AG09309 (cell line): ENCODE measurements around the gene SSBP4.
A peak's percentile ranks its signal among the peaks of the same experiment; 100 is the strongest.

ENCODE experiments used
- DNase-seq: peaks from one replicate; pipeline ENCODE4 v3.0.0-alpha.2; 2010; ENCODE audit warnings: low read depth
- H3K4me3 ChIP-seq: 2 replicates; pipeline ENCODE4 v1.5.1; 2011; ENCODE audit warnings: mild to moderate bottlenecking, low read depth, low read length, moderate library complexity; ENCODE audit not compliant: control insufficient read depth
- TF ChIP-seq, protein P1 (sequence below): IDR thresholded peaks from 2 replicates; pipeline ENCODE4 v1.5.1; 2011; ENCODE audit warnings: mild to moderate bottlenecking, low read depth, low read length, inconsistent platforms; ENCODE audit not compliant: insufficient read depth, control insufficient read depth; ENCODE audit errors: missing control alignments

The SSBP4 gene

DNA sequence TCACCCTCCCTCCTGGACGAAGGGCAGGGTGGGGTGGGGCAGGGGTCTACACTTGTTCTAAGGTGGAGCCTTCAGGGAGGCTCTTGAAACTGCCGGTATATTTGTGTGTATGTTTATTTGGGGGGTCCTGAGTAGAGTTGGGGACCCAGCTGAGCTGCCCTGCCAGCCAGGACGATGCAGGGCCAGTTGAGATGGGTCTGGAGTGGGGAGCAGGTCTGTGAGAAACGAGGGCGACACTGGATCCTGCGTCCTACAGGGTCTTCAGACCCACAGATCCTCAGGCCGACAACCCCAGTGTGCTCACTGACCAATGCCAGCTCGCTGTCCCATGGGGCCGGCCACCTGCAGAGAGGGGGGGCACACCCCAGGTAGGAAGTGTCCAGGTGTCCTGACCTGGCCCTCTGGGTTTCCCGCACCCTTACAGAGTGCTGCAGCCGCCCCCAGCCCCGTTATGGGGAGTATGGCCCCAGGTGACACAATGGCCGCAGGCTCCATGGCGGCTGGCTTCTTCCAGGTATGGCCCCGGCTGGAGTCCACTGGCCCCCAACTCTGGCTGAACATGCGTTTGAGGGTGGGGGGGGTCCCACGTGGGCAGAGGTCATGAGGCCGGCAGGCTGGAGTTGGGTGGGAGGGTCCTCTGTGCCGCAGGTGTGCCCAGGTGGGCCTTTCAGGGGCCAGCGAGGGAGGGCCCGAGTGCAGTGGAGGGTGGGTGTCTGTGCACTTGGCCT lies 11.4 kb downstream of the SSBP4 start:
- DNase-seq, result no peak
- TF ChIP-seq, protein P1, sequence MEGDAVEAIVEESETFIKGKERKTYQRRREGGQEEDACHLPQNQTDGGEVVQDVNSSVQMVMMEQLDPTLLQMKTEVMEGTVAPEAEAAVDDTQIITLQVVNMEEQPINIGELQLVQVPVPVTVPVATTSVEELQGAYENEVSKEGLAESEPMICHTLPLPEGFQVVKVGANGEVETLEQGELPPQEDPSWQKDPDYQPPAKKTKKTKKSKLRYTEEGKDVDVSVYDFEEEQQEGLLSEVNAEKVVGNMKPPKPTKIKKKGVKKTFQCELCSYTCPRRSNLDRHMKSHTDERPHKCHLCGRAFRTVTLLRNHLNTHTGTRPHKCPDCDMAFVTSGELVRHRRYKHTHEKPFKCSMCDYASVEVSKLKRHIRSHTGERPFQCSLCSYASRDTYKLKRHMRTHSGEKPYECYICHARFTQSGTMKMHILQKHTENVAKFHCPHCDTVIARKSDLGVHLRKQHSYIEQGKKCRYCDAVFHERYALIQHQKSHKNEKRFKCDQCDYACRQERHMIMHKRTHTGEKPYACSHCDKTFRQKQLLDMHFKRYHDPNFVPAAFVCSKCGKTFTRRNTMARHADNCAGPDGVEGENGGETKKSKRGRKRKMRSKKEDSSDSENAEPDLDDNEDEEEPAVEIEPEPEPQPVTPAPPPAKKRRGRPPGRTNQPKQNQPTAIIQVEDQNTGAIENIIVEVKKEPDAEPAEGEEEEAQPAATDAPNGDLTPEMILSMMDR, result no peak
- no peak overlapping the region for H3K4me3 ChIP-seq

DNA sequence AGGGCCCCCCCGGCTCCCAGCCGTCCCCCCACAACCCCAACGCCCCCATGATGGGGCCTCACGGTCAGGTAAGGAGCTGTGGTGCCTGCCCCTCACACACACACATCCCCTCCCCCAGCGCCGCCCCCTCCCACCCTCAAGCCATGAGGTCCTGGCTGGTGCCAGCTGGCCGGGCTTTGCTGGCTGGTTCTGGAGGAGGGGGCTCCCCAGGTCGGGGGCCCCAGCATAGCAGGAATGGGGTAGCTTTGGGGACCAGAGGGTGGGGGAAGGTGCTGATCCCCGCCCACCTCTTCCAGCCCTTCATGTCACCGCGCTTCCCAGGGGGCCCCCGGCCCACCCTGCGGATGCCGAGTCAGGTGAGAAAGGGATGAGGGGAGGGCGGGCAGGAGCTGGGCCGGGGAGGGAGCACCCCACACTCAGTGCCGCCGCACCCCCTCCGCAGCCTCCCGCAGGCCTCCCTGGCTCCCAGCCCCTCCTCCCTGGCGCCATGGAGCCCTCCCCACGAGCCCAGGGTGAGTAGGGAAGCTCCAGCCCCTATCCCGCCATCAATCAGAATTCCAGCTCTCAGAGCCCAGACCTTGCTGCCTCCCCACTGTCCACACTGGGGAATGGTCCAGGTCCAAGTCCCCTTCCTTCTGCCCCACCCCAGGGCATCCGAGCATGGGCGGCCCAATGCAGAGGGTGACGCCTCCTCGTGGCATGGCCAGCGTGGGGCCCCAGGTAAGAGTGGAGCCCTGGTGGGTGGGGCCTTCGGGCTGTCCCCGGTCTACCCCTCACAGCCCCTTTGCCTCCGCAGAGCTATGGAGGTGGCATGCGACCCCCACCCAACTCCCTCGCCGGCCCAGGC lies 12.4 kb downstream of the SSBP4 start:
- TF ChIP-seq, protein P1, result no peak
- H3K4me3 ChIP-seq, result no peak overlapping the region

DNA sequence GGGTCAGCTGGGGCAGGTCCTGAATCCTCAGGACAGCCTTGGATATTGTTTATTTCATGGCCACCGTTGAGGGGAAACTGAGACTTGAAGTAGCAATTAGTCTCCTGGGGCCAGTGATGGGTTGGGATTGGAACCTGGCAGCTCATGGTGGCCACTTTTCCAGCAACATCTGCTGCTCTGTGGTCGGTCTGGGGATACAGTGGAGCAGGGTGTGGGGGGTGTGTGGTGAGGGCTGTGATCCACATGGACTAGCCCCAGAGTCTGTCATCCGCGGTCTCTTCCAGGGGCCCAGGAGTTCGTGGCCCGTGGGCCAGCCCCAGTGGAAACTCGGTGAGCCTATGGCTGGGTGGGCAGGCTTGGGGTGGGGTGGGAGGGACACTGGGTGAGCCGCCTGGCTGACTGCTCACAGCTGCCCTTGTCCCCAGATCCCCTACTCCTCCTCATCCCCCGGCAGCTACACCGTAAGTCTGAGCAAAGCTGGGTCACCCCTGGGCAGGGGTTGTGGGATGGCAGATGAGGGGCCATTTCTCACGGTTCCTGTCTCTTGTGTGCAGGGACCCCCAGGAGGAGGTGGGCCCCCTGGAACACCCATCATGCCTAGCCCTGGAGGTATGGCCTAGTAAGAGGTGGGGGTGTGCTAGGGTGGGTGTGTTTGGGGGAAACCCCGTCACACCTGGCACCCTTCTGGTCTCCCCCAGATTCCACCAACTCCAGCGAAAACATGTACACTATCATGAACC lies 13.2 kb downstream of the SSBP4 start:
- DNase-seq, result no peak
- peak overlapping the region; percentile 39 for H3K4me3 ChIP-seq
- TF ChIP-seq, protein P1, result no peak

More for the DNA sequence above, 12.4 kb downstream of the SSBP4 start:
- DNase-seq, result no peak

DNA sequence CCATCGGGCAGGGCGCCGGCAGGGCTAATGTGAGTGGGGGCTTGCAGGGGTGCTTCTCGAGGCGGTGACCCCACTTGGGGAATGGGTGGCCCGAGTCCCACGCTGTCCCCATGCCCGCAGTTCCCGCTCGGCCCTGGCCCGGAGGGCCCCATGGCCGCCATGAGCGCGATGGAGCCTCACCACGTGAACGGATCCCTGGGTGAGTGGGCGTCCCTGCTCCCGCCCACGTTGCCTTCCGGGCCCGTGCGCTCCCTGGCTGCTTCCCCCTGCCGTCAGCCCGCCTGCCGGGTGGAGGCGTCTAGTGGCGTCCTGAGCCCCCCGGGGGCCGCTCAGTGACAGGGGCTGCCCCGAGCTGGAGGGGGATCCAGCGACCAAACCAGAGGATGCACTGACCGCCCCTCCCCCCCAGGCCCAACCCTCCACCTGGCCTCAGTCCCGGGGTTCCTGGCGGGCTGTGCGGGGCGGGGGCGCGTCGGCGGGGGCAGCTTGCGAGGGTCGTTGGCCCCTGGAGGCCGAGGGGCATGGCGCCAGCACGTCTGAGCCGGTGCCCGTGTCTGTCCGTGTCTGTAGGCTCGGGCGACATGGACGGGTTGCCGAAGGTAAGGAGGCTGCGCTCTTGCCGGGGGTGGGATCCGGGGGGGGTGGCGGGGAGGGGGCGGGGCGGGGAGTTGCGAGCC lies 14.0 kb downstream of the SSBP4 start:
- H3K4me3 ChIP-seq, result peak overlapping the region; percentile 39
- TF ChIP-seq, protein P1, result no peak
- DNase-seq, result no peak

DNA sequence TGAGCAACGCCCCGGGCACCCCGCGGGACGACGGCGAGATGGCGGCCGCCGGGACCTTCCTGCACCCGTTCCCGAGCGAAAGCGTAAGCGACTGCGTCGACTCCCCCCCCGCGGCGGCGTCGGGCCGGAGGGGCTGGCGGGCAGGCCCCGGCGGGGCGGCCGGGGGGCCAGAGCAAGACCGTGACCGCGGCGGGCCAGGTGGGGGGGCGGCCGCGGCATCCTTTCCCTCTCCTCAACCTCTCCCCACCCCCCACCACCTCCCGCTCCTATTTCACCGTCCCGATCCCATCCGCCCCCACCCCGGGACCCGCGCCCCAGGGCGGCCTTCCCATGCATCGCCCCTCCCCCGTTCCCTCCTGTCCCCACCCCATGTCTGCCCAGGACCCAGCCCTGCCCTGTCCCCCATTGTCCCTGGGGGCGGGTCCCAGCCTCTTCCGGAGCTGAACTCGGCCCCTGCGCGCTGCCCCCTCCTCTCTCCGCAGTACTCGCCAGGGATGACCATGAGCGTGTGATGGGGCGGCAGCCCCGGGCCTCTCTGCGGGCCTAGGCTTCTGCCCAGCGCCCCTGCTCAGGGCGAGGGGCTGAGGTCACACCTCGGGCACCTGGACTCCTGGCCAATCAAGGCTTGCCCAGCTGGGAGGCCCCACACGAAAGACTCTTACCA lies 14.7 kb downstream of the SSBP4 start:
- H3K4me3 ChIP-seq, result peak overlapping the region; percentile 37
- TF ChIP-seq, protein P1, result no peak
- no peak for DNase-seq
